Activated CD8-positive, alpha-beta memory T cell treated with anti-CD3 and anti-CD28 coated beads for 1 hour (primary cell): ENCODE results near the gene UPK1A.
"Not testable (repeated sequence)": the region's sequence is repeated elsewhere in the genome, so short reads cannot be mapped to it uniquely, and the experiment has no call there.

ENCODE experiments used
- DNase-seq, 2 donors: peaks; one replicate each; pipeline ENCODE4 v3.0.0-alpha.2; 2020; ENCODE audit warnings: low read depth in 1 of 2; ENCODE audit errors: extremely low read depth in 1 of 2

The UPK1A gene

DNA sequence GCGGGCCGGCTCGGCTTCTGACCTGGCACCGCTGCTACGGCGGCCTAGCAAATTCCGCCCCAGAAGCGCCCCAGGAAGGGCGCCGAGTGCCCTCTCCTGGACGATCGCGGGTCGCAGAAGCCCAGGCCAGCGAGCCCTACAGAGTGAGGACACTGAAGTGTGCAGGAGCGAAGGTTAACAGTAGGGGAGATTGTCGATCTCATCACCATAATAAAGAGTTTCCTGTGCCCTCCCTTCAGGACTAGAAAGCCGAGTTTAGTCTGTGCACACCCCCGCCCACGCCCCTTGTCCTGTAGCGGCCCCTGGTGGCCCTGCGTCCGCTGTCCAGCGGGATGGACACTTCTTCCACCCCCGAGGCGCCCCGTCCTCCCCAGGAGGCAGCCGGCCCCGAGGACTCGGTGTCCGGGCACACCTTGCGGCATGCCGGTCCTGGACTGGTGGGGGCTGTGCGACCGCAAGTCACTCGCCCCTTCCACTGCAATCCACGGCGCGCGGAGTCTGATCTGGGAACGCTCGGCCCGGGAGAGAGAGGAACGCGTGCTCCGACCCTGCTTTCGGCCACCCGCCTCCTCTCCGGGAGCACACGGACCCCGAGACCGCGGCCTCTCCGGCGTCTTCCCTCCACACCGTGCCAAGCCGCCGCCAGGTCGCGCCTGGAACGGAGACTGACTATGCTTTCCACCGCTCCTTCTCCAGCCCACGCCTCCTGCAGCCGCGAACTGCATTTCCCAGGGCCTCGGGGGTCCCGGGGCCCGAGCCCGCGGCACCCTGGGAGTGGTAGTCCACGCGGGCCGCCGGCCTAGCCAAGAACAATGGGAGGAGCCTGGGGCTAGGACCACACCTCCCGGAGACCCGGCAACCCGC lies 50.7 kb downstream of the UPK1A start:
- DNase-seq = peak; percentile 90 to 91

DNA sequence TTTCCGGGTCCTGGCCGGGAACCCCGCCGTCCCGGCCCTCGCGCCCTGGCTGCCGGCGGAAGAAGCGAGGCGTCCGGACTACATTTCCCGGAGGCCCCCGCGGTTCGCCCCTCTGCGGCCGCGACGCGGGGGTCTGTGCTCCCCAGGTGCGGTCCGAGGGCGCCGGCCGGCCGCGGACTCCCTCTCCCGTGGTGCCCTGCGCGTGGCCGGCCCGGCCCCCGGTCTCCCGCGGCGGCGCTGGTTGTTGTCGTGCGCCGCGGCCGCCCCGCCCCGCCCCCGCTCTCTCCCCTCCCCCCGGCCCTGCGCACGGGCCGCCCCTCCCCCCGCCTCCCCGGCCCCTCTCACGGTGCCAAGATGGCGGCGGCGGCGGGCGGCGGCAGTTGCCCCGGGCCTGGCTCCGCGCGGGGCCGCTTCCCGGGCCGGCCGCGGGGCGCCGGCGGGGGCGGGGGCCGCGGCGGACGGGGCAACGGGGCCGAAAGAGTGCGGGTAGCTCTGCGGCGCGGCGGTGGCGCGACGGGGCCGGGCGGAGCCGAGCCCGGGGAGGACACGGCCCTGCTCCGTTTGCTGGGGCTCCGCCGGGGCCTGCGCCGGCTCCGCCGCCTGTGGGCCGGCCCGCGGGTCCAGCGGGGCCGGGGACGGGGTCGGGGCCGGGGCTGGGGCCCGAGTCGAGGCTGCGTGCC lies 51.5 kb downstream of the UPK1A start, which contains the start of gene KMT2B:
Gene KMT2B (plus strand): TSS at position 339 of the 680 bp plus-strand sequence. CDS start 16 bp downstream, at position 355.
- DNase-seq = no peak

DNA sequence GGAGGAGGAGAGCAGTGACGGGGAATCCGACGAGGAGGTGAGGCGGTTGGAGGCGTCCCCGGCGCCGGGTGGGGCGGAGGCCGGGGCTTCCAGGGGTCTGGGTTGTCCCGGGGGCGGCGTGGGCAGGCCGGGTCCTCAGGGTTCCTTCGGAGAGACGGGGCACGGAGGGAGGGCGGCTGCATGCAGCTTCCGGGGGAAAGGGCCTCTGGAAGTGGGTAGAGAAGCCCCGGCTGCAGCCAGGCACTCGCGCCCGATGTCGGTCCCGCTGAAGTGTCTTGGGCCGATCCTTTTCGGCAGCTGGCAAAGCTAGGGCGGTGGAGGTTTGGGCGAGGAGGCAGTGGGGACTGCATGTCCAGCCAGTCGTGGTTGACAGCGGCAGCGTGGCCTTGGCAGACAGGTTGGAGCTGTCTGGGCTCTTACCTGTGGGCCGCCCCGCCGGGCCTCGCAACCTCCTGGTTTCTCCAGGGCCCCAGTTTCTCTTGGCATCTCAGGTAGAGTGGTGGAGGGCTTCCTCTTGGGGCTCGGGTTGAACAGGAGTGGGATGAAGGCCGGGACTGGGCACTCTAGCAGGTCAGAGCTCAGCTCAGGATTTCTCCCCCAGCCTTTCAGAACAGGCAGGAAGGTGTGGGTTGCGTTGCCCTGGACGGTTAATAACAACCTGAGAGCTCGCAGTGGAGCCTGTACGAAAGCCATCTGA lies 52.2 kb downstream of the UPK1A start:
- DNase-seq = peak in 1 of 2 donors; percentile 38

DNA sequence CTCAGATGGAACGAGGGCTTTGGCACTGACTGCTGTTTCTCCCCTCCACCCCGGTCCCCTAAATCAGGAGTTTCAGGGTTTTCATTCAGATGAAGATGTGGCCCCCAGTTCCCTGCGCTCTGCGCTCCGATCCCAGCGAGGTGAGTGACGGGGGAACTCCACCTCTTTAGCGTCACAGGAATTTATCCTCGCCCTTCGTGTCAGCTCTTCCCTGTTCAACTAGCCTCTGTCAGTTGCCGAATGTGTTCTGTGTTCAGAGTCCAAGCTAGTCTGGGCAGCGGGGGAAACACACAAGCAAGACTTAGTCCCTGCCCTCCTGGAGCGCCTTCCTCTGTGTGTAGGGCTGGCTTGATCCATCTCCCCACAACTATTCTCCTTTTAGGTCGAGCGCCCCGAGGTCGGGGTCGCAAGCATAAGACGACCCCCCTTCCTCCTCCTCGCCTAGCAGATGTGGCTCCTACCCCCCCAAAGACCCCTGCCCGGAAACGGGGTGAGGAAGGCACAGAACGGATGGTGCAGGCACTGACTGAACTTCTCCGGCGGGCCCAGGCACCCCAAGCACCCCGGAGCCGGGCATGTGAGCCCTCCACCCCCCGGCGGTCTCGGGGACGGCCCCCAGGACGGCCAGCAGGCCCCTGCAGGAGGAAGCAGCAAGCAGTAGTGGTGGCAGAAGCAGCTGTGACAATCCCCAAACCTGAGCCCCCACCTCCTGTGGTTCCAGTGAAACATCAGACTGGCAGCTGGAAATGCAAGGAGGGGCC lies 53.3 kb downstream of the UPK1A start:
- DNase-seq = no peak

DNA sequence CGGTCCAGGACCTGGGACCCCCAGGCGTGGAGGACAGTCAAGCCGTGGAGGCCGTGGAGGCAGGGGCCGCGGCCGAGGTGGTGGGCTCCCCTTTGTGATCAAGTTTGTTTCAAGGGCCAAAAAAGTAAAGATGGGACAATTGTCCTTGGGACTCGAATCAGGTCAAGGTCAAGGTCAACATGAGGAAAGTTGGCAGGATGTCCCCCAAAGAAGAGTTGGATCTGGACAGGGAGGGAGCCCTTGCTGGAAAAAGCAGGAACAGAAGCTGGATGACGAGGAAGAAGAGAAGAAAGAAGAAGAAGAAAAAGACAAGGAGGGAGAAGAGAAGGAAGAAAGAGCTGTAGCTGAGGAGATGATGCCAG lies 53.8 kb downstream of the UPK1A start:
- no peak for DNase-seq

DNA sequence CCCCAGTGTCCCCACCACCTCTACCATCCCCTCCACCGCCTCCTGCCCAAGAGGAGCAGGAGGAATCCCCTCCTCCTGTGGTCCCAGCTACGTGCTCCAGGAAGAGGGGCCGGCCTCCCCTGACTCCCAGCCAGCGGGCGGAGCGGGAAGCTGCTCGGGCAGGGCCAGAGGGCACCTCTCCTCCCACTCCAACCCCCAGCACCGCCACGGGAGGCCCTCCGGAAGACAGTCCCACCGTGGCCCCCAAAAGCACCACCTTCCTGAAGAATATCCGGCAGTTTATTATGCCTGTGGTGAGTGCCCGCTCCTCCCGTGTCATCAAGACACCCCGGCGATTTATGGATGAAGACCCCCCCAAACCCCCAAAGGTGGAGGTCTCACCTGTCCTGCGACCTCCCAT lies 54.3 kb downstream of the UPK1A start:
- no peak for DNase-seq

DNA sequence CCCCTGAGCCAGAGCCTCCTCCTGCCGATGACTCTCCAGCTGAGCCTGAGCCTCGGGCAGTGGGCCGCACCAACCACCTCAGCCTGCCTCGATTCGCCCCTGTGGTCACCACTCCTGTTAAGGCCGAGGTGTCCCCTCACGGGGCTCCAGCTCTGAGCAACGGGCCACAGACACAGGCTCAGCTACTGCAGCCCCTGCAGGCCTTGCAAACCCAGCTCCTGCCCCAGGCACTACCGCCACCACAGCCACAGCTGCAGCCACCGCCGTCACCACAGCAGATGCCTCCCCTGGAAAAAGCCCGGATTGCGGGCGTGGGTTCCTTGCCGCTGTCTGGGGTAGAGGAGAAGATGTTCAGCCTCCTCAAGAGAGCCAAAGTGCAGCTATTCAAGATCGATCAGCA lies 55.1 kb downstream of the UPK1A start:
- no peak for DNase-seq

DNA sequence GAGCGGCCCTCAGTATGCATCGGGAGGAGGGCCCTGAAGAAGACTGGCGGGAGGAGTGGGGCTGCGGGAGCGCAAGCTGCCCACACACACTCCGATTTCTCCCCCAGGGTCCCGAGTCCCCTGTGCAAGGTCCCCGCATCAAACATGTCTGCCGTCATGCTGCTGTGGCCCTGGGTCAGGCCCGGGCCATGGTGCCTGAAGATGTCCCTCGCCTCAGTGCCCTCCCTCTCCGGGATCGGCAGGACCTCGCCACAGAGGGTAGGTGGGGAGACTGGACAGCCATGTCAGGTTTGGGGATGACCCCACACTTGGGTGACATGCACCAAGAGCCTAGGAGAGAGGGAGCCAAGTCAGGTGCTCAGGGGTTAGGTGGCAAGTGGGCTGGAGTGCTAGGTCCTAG lies 56.1 kb downstream of the UPK1A start:
- no peak for DNase-seq

DNA sequence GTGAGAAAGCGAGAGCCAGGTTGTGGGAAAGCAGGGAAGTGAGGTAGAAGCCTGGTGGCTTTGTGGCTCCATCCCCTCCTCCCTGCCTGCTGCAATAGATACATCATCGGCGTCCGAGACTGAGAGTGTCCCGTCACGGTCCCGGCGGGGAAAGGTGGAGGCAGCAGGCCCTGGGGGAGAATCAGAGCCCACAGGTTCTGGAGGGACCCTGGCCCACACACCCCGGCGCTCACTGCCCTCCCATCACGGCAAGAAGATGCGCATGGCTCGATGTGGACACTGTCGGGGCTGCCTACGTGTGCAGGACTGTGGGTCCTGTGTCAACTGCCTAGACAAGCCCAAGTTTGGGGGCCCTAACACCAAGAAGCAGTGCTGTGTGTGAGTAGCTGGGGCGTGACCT lies 56.6 kb downstream of the UPK1A start:
- DNase-seq = no peak

DNA sequence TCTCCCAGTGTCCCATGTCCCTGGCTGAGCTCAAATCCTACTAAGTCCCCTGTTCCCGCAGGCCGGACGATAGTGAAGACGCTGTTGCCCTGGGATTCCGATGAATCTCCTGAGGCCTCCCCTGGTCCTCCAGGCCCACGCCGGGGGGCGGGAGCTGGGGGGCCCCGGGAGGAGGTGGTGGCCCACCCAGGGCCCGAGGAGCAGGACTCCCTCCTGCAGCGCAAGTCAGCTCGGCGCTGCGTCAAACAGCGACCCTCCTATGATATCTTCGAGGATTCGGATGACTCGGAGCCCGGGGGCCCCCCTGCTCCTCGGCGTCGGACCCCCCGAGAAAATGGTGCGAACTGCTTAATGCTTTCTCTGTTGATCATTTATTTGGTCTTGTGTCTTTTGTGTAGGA lies 57.4 kb downstream of the UPK1A start:
- no peak for DNase-seq

DNA sequence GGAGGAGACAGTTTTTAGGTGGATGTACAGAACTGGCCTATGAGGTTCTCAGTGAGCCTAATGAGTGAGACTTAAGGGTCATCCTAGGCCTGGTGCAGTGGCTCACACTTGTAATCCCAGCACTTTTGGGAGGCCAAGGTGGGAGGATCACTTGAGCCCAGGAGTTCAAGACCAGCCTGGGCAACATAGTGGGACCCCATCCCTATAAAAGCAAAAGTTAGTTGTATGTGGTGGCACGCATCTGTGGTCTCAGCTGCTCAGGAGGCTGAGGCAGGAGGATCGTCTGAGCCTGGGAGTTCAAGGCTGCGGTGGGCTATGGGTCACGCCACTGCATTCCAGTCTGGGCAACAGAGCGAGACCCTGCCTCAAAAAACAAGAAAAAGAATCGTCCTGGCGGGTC lies 57.8 kb downstream of the UPK1A start:
- not testable (repeated sequence) for DNase-seq

DNA sequence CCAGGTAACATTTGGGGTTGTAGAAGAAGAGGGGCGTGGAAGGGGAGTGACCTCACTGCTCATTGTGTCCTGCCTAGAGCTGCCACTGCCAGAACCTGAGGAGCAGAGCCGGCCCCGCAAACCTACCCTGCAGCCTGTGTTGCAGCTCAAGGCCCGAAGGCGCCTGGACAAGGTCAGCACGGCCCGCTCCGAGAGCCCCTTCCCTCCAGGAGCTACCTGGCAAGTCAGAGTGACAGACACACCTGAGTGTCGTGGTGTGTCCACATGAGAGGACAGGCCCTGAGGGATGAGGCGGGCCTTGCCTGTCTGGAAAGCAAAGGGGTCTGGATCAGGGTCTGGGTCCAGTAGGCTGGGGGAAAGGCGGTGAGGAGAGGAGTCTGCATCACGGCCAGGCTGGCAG lies 58.2 kb downstream of the UPK1A start:
- DNase-seq = no peak

DNA sequence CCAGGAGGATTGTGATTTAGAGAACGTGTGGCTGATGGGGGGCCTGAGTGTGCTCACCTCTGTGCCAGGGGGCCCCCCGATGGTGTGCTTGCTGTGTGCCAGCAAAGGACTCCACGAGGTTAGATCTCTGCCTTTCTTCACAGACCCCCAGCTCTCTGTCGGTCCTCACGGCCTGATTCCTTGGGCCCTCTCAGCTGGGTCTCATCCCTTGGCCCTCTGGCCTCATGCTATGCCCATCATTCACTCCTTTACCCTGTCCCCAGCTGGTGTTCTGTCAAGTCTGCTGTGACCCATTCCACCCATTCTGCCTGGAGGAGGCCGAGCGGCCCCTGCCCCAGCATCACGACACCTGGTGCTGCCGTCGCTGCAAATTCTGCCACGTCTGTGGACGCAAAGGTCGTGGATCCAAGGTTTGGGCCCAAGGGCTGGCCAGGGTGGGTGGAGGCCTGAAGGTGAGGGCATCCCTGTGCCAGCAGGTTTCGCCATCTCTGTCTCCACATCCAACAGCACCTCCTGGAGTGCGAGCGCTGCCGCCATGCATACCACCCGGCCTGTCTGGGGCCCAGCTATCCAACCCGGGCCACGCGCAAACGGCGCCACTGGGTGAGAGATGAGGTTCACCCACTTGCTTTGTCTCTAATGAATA lies 59.0 kb downstream of the UPK1A start:
- DNase-seq = no peak

DNA sequence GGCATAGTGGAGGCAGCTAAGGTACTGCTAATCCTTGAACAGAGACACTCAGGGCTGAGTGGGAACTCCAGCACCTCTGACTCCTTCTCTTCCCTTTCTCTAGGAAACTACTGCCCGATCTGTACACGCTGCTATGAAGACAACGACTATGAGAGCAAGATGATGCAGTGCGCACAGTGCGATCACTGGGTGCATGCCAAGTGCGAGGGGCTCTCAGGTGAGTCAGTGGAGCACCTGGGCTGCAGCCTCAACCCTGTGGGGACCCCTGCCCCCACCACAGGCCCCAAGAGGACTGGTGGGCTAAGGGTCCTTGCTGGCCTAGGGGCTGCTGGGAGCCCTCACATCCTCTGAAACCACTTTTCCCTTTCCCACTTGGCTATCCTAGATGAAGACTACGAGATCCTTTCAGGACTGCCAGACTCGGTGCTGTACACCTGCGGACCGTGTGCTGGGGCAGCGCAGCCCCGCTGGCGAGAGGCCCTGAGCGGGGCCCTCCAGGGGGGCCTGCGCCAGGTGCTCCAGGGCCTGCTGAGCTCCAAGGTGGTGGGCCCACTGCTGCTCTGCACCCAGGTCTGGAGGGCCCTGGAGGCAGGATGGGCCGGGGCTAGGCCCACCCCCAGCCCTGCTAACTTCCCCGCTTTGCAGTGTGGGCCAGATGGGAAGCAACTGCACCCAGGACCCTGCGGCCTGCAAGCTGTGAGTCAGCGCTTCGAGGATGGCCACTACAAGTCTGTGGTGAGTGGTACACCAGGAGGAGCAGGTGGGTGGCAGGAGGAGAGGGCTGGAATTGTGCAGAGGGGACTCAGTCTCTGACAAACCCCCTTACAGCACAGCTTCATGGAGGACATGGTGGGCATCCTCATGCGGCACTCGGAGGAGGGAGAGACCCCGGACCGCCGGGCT lies 61.0 kb downstream of the UPK1A start:
- no peak for DNase-seq
